Measurements from ENCODE around the gene SUN5.

DNA sequence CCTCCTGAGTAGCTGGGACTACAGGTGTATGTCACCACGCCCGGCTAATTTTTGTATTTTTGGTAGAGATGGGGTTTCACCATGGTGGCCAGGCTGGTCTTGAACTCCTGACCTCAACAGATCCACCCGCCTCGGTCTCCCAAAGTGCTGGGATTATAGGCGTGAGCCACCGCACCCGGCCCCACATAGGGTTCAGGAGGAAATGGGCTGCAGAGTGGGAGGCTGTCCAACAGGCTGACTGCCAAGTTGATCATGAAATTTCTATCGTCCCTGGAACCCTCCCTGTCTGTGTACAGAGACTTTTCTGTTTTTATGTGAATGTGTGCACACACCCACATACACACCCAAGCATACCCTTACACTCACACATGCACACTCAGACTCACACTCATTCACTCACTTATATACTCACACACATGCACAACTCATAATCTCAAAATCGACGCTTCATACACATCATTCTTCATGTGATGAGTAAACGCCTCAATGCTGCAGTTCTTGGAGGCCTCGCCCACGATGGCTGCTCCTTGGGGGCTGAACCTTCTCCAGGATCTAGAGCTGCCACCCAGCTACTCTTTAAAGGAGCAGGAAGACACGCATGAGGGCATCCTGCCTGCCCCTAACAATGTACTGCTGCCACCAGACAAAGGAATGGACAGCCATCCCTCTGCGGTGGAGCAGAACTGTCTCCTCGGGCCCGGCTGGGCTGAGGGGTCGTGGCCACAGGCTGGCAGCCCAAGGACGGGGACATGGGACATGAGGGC, 35.6 kb downstream of the SUN5 start:
- TF ChIP-seq, protein P1, sequence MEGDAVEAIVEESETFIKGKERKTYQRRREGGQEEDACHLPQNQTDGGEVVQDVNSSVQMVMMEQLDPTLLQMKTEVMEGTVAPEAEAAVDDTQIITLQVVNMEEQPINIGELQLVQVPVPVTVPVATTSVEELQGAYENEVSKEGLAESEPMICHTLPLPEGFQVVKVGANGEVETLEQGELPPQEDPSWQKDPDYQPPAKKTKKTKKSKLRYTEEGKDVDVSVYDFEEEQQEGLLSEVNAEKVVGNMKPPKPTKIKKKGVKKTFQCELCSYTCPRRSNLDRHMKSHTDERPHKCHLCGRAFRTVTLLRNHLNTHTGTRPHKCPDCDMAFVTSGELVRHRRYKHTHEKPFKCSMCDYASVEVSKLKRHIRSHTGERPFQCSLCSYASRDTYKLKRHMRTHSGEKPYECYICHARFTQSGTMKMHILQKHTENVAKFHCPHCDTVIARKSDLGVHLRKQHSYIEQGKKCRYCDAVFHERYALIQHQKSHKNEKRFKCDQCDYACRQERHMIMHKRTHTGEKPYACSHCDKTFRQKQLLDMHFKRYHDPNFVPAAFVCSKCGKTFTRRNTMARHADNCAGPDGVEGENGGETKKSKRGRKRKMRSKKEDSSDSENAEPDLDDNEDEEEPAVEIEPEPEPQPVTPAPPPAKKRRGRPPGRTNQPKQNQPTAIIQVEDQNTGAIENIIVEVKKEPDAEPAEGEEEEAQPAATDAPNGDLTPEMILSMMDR (IDR thresholded peaks at IDR 0.05), result no peak
- TF ChIP-seq POLR2AphosphoS5 (IDR thresholded peaks at IDR 0.05), result no peak
